ENCODE results near the gene PPIB. TPM values are rescaled to one million over a fixed set of nuclear protein-coding genes. Genes with fewer than 3 reads are reported as not detected.

The PPIB gene
- total and polyA plus RNA-seq, 12 donors = 60.3 to 600 (median 88.1) TPM

- Histone ChIP-seq H3K9me3 (no peaks in the 10 kb centered on the region), H3K36me3 (peaks cover 0 to 61% (median 16%) of the 10 kb centered on the region in 9 donors), H3K4me3 (no peak overlapping the region), H3K27me3 (no peaks in the 10 kb centered on the region), H3K4me1 (no peaks in the 10 kb centered on the region), H3K27ac (no peak overlapping the region)
- TF ChIP-seq, protein P1, sequence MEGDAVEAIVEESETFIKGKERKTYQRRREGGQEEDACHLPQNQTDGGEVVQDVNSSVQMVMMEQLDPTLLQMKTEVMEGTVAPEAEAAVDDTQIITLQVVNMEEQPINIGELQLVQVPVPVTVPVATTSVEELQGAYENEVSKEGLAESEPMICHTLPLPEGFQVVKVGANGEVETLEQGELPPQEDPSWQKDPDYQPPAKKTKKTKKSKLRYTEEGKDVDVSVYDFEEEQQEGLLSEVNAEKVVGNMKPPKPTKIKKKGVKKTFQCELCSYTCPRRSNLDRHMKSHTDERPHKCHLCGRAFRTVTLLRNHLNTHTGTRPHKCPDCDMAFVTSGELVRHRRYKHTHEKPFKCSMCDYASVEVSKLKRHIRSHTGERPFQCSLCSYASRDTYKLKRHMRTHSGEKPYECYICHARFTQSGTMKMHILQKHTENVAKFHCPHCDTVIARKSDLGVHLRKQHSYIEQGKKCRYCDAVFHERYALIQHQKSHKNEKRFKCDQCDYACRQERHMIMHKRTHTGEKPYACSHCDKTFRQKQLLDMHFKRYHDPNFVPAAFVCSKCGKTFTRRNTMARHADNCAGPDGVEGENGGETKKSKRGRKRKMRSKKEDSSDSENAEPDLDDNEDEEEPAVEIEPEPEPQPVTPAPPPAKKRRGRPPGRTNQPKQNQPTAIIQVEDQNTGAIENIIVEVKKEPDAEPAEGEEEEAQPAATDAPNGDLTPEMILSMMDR (IDR thresholded peaks at IDR 0.05) = peak in 8 of 9 donors; percentile 4 to 68 (median 48)
- ATAC-seq (no peak), DNase-seq (no peak)
- WGBS, 2 donors = 49 to 55% methylated on average over 3 of the region's 3 CpGs
- intact Hi-C loops (cut with DNase I) = loop anchor here in 9 of 10 donors (2.0 to 10.0 kb wide), 7 partner anchors 145 to 475 kb away; partner anchors contain the start of genes CSNK1G1 (in 9 of the 9), PCLAF (in 1 of the 9) and TRIP4 (in 1 of the 9)
Observed at GRCh38 chr15:64209680-64210334, 47.0 kb upstream of the PPIB start.

DNA sequence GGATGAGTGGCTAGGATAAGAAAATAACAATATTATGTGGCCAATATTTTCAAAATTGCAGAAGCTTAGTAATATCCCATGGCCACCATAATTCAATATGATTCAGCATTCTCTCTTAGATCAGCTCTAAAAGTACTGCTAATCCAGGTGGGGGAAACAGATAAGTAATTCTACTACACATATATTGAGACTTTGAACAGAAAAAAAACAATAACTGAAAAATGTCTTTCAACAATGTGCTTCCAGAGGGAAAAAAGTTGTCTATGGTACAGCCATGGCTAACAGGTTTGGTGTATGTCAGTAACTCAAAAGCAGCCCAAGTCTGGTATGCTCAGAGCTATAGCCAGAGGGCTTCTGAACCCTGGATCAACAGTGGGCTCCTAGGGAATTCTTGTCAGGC lies 42.4 kb upstream of the PPIB start:
- Histone ChIP-seq H3K4me1 (no peaks in the 10 kb centered on the region), H3K9me3 (no peaks in the 10 kb centered on the region), H3K4me3 (no peak overlapping the region), H3K36me3 (peaks cover 0 to 64% (median 34%) of the 10 kb centered on the region in 9 donors), H3K27me3 (no peaks in the 10 kb centered on the region), H3K27ac (no peak overlapping the region)
- intact Hi-C loops (cut with DNase I) = loop anchor here in 2 of 10 donors (5.0 to 10.0 kb wide), 2 partner anchors 152 to 460 kb away; partner anchors contain the start of gene CSNK1G1 (in 1 of the 2)
- ATAC-seq (no peak), DNase-seq (no peak)
- TF ChIP-seq, protein P1 (IDR thresholded peaks at IDR 0.05) = no peak

DNA sequence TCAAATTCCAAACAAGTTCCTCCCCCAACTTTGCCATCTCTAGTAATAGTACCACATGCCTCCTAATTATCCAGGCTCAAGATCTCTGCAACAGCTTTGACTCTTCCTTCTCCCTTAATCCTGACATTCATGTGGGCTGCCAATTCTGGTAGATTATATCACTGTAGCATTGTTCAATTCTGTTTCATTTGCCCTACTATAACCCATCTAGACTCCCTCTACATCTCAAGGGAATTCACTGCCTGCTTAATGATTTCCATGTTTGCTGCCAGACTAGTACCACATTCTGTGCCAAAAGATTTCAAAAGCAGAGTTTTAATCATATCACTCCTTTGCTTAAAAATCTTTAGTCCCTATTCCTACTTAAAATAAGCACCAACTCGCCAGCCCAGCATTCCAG lies 34.6 kb upstream of the PPIB start:
- DNase-seq (no peak), ATAC-seq (peak in 1 of 8 donors; percentile 61)
- Histone ChIP-seq H3K9me3 (no peaks in the 10 kb centered on the region), H3K4me3 (no peak overlapping the region), H3K36me3 (peaks cover 0 to 78% (median 13%) of the 10 kb centered on the region in 9 donors), H3K27me3 (no peaks in the 10 kb centered on the region), H3K27ac (no peak overlapping the region), H3K4me1 (peaks cover 0 to 10% (median 0%) of the 10 kb centered on the region in 9 donors)
- 76 to 80% methylated on average over 1 of the region's 1 CpG for WGBS, 2 donors
- intact Hi-C loops (cut with DNase I) = no loop called here
- TF ChIP-seq, protein P1 (IDR thresholded peaks at IDR 0.05) = no peak

GRCh38 chr15:64193971-64194370 lies 31.1 kb upstream of the PPIB start:
- intact Hi-C loops (cut with DNase I) = no loop called here
- Histone ChIP-seq H3K9me3 (no peaks in the 10 kb centered on the region), H3K4me3 (no peak overlapping the region), H3K4me1 (peaks cover 0 to 10% (median 0%) of the 10 kb centered on the region in 9 donors), H3K36me3 (peaks cover 0 to 68% (median 7%) of the 10 kb centered on the region in 9 donors), H3K27me3 (no peaks in the 10 kb centered on the region), H3K27ac (no peak overlapping the region)
- TF ChIP-seq, protein P1 (IDR thresholded peaks at IDR 0.05) = no peak
- DNase-seq = no peak
- 78 to 83% methylated on average over 6 of the region's 6 CpGs for WGBS, 2 donors
- ATAC-seq = no peak
